Glomerular visceral epithelial cell (primary cell): ENCODE results near the gene SLFN14.
"Not testable (repeated sequence)": the region's sequence is repeated elsewhere in the genome, so short reads cannot be mapped to it uniquely, and the experiment has no call there.

Experiments
- DNase-seq: peaks from one replicate; pipeline ENCODE4 v3.0.0-alpha.2; 2016; ENCODE audit errors: extremely low spot score

Gene SLFN14

DNA sequence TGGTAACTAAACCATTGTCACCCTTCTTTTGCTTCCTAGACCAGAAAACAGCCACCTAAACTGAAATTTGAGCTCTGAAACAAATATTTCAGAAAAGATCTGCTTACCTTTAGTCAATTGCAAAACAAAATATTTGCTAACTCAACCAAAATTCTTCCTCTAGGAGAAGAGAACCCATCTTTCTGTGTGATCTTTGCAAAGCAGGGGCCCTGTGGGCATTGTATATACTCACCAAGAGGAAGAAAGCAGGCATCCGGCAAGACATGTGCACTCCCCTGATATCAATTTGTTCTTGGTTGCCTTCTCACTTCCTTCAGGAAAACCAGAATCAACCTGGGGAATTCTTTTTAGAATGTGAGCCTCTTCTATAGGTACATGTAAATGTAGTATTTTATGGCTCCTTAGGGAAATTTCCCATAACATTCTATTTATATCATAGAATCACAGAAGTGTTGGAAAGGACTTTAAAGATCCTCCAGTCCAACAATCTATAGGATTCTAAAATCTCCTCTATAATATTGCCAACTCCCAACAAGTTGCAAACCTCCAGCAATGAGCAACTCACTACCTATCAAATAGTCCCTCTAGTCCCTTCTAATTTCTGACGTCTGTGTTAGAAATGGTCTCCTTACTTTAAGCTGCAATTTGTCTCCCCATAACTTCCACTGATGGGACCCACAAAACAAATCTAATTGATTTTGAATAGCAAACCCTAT is 966 bp downstream of the SLFN14 start:
- DNase-seq, result no peak

DNA sequence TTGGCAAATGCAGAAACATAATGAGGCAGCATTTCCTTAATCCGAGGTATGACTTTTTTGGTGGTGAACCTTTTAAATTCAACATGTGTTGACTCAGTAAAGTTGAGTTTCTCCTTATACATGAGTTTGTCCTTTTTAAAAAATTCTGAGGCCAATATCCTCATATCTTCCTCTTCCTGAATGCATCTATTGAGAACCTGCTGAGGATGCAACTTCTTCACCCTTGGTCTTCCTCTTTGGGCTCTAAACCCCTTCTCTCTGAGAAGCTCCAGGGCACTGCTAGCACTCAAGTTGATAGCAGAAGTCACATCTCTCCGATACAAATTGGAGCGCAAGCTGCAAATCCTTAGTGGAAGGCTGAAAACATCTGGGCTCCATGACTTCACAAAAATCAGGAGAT is 3.3 kb downstream of the SLFN14 start:
- DNase-seq, result no peak

DNA sequence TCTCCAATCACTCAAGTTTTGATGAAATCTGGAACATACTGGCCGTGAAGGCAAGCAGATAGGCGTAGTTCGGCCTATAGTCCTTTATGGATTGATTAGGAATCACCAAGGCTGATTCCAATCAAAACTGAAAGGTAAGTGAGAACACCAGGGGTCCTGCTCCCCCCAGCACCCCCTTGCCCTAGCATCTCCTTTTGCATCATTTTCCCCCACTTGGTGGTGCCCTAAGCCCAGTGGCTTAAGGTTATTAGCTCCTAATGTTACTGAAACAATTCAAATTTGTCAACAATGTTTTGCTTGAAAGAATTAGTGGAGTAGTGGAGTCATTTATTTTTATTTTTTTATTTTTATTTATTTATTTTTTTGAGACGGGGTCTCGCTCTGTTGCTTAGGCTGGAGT is 4.9 kb downstream of the SLFN14 start:
- DNase-seq, result no peak

DNA sequence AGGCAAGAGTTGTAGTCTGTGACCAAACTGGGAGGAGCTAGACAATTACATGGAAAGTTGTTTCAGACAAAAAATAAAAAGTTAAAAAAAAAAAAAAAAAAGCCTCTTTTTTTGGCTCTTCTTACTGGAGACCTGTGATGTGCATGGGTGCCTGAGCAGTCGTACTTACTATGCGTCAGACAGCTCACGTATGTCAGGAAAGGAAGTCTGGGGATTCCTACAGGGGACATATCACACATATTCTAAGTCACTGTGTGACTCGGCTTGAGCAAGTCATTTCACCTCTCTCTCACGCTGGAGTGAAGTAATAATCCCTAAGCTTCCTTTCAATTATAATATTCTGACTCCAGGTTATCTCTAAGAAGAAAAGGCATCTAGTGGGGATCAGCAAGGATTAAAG is 6.0 kb downstream of the SLFN14 start:
- no peak for DNase-seq

DNA sequence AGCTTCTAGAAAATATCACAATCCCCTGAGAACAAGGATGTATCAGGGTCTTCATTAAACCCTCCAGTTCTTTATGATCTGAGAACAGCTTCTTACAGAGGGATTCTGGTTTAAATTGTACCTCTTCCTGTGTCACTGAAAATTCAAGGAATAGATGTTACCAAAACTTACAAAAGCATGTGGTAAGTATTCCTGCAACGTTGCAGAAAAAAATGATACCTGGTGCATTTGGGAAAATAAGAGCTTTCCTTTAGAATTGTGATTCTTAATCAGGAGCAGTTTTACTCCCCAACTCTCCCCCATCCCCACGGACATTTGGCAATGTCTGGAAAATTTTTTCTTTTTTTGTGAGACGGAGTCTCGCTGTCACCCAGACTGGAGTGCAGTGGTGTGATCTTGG is 7.3 kb downstream of the SLFN14 start:
- DNase-seq, result no peak

DNA sequence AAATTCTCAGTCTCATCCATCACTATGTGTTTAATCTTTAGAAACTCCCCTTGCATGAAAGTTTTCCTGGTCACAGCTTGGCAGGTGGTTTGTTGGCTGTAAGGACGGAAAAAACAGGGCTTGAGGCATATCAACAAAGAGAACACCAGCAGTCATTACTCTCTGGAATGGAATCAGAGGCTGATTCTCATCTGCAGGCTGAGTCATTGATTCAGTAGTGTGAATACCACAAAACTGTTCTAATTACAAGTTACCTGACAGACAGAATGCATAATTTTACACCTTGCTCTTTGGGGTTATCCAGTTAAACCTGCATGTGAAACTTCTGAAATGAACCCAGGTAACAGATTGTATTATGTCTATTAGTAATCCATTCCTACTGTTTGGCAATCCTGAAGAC is 11.6 kb downstream of the SLFN14 start:
- DNase-seq, result no peak

DNA sequence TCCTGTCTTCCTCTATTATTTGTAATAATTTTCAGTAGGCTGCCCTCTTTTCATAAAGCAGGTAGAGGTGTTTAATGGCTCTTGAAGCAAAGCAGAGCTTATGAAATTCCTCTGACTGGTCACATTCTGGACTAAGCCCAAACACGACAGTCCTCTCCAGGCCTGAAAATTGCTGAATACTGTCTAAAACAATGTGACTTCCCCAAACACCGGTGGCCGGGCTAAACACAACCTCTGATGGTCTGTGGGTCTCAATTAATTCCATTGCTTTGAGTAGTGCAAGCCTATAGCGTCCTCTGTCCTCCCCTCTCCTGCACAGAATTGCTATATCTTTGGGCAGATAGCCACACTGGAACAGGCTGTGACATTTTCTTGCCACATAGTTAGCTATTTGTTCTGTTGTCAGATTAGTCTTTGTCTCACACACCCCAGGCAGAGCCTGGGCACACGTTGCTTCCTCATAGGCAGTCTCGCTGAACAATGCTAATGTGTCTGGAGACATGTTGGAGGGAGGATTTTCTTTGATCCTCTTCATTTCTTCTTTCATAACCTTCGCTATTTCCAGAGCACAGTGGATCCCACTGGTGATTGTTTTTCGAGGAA is 12.3 kb downstream of the SLFN14 start:
- no peak for DNase-seq

DNA sequence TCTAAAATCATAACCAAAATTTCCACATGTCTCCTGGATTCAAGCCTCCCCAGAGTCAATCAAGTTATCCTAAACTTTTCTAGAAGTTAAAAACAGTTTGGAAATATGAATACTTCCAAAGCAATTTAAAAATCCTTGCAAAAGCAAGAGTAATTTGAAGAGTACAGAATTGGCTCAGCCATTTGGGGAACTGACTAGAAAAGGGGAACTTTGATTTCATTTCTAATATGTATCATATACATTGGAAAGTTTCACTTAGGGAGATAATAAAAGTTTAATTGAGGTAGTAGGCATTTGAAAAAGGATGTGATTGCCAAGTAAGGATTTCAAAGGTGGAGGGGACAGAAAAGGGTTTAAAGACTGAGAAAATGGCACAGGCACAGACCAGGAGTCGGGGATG is 14.1 kb downstream of the SLFN14 start:
- no peak for DNase-seq

DNA sequence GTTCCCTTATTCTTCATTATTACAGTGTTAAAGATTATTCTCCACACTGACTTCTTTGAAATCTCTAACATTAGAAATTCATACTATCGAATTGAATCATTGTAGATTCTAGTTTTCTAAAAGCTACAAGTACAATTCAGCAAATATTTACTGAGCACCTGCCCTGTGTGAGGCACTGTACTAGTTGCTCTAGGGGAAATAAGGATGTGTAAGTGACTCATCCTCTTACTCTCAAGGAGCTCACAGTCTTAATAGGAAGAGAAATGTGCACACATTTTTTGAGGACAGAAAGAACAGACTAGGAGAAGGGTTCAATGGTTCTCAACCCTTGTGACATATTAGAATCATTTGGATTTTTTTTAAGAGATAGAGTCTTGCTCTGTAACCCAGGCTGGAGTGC is 15.5 kb downstream of the SLFN14 start:
- no peak for DNase-seq

DNA sequence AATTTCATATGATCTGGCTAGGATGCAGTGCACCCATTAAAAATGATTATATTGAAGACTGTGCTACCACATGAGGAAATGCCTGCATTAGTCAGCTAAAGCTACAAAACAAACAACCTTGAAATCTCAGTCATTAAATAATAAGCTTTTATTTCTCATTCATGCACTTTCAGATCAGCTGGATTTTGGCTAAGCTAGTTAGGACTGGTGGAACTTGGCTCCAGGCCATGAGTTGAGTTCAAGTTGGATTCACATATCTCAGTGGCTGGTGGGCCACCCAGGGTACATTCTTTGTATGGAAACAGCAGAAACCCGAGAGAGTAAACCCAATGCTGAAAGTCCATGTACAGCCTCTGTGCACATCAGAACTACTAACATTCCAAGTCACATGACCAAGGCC is 16.8 kb downstream of the SLFN14 start:
- DNase-seq, result no peak

DNA sequence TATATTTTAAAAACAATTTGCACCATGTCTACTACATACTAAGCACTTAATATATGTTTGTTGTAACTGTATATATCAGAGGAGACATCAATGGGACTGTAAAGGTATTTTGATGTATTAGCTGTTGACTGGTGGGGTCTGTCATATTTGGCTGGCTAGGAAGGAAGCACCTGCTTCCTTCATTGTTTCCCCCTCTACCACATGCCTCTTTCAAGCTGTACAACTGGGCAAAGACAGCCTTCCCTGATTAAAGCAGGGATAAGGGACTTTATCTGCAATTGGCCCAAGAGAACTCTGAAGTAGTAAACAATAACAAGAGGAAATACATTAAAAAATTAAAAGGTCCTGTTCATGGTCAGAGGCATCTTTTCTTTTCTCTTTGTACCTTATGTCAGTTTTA is 17.6 kb downstream of the SLFN14 start:
- DNase-seq, result no peak

DNA sequence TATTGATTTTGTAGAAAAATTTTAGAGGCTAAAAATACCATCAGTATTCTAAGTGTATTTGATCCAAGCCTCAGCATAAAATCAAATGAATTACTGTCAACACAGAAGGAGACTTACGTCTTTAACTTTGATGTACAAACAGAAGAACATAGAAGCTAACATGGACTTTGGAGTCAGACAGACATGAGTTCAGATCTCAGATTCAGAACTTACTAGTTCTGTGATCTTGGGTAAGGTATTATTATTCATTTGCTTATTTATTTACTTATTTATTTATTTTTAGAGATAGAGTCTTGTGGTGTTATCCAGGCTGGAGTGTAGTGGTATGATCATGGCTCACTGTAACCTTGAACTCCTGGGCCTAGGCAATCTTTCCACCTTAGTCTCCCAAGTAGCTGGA is 19.2 kb downstream of the SLFN14 start:
- DNase-seq, result no peak

DNA sequence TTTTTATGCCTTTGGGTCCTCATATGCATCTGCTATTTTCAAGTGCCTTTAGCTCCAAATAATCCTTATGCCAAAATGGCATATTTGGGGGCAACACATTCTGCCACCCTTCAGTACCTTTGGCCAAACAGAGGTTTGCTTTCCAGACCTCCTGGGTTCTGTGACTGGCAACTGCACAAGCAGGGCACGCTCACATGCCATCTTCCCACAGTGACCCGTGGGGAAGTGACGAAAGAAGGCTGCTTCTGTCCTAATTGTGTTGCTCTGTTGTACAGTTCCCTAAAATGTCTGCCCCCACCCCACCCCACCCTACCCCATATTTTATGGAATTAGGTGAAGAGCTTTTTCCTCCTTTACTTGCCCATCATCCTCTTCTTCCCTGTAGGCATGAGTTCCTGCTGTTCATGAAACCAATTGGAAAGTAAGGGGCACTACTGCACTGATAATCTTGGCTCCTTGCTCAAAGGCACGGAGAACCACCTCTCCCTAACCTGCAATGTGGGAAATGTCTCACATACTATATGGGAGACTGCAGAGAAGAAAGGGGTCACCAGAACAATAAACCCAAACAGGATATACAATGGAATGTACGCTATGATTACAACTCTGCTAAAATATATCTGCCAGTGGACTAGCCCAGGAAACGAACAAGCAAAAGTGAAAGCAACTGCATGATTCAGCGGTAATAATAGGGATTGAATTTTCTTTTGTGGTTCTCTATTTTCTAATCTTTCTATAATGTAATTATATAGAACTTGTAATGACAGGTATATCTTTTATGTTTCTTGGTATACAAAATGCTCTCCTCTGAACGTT is 19.8 kb downstream of the SLFN14 start:
- no peak for DNase-seq

DNA sequence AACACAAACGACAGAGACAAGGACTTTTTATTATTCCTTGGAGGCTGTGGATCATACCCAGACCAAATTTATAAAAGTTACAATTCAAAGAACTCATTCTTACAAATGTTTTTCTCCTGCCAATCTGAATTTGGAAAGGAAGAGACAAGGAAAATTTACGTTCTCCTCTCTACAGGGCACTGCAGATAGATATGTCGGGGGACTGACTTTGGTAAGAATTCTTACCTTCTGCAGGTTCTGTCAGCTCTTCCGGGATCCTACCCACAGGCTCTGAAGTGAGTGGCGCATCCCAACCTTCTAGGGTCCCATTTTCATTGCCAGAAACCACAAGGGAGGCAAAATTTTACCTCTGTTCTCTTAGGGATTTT is 21.0 kb downstream of the SLFN14 start:
- no peak for DNase-seq

DNA sequence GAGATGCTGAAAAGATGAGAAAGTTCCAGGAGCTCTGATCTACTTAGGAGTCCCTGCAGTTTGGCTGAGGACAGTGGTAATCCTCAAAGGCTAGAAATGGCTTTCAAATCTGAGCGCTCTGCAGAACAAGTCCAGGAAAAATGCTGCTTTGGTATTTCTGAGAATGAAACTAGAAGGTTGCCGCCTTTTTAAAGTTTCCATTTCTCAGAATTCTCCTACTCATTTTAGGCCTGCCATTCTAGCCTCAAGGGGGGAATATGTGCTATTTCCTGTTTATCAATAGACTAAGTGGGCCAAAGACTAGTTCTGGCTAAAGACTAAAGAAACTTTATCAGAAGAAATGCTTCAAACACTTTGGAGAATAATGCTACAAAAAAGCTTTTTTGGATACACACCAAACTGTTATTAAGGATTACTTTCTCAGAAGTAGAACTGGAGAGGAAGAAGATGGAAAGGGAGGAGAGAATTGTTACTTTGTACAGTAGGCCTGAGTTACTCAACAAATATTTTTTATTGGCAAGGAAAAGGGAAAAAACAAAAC is 22.9 kb downstream of the SLFN14 start, which contains the start of gene SLFN12L:
Gene SLFN12L (minus strand): TSS at position 78 of the 541 bp plus-strand sequence. CDS start 15,314 bp downstream, outside the sequence.
- DNase-seq, result no peak

DNA sequence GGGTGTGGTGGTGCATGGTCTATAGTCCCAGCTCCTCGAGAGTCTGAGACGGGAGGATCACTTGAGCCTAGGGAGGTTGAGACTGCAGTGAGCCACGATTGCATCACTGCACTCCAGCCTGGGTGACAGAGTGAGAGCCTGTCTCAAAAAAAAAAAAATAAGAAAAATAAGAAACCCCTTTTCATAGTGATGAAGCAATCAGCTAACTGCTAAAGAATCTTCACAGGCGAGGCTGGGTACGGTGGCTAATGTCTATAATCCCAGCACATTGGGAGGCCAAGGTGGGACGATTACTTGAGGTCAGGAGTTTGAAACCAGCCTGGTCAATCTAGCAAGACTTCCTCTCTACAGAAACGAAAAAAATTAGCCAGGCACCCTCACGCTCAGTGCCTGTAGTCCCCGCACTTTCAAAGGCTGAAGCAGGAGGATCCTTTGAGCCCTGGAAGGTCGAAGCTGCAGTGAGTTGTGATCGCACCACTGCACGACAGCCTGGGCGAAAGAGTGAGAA is 23.9 kb downstream of the SLFN14 start:
- no peak for DNase-seq

DNA sequence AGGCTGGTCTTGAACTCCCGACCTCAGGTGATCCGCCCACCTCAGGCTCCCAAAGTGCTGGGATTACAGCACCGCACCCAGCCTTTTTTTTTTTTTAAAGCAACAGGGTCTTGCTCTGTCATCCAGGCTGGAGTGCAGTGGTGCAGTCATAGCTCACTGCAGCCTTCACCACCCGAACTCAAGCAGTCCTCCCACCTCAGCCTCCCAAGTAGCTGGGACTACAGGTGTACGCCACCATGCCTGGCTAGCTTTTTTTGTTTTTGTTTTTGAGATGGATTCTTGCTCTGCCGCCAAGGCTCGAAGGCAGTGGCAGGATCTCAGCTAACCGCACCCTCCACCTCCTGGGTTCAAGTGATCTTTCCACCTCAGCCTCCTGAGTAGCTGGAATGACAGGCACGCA is 25.2 kb downstream of the SLFN14 start:
- not testable (repeated sequence) for DNase-seq

DNA sequence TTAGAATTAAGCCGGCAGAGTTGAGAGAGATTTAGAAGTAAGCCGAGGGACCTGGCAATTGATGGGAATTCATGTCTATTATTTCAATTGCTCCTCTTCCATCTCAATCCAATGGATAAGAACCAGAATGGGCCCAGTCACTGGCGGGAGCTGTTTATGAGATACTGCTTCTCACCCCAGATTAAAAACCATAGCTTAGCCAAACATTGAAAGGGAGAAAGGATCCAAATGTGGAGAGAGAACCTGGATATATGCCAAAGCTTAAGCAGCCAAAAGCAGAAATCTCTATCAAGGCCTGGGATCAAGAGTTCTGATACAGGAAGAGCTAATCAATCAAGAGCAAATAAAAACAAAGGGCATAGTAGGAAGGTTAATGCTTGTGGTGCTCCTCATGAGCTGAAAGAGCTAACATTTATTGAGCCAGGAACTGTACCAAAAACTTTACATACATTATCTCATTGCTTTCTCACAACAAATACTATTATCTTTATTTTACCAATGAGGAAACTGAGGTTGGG is 26.0 kb downstream of the SLFN14 start:
- no peak for DNase-seq

DNA sequence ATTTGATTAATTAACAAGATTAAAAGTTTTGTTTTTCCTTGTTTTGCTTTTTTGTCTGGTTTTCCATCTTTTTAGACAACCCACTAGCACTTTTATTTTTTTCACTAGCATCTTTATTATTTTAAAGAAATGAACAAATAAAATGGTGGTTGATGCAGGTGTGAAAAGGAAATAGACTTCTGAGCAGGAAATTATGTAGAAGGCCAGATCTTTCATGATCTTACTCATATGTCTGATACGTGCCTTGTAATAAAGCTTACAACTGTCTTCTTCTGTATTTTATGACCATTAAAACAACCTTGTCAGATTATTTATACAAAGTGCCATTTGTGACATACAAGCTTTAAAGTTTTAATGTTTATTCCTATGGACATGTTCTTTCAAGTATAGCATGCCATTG is 29.5 kb downstream of the SLFN14 start:
- DNase-seq, result no peak

DNA sequence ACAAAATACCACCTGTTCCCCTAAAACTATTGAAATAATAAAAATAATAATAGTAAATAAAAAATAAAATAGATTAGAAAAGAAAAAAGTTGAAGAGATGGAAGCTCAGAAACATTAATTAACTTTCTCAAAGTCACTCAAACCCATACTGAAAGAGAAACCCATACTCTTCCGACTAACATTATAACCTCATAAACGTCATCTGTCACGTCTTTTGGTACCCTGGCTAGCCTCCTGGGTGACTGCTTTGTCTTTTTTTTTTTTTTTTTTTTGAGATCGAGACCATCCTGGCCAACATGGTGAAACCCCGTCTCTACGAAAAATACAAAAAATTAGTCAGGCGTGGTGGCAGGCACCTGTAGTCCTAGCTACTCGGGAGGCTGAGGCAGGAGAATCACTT is 30.8 kb downstream of the SLFN14 start:
- no peak for DNase-seq

DNA sequence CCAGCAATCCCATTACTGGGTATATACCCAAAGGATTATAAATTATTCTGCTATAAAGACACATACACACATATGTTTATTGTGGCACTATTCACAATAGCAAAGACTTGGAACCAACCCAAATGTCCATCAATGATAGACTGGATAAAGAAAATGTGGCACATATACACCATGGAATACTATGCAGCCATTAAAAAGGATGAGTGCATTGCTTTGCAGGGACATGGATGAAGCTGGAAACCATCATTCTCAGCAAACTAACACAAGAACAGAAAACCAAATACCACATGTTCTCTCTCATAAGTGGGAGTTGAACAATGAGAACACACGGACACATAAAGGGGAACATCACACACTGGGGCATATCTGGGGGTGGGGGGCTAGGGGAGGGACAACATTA is 31.3 kb downstream of the SLFN14 start:
- not testable (repeated sequence) for DNase-seq

DNA sequence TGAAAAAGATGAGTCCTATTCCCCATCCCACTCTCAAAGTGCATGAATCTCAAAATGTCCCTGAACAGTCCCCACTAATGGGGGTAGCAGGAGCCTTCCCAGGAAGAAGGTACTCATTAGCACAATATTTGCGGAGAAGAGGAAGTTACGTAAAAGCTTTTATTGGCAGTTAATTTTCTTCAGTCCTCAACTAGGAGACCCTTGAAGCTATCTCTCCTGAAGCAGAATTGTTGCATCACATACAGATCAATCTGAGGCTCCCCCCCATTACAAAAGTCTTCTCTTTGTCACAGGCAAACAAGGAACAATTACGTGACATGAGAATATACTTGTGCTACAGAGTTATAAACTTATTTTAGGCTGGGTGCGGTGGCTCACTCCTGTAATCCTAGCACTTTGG is 37.3 kb downstream of the SLFN14 start:
- no peak for DNase-seq
